Activated CD4-positive, alpha-beta T cell treated with anti-CD3 and anti-CD28 coated beads, Interleukin-10, Interleukin-2, amounts not matched to agents 100 ng/mL and 50 ng/mL, durations not matched to agents 16 hours and 8 hours (primary cell): ENCODE data around the gene SLC8B1.

Source experiments
- DNase-seq: peaks from one replicate; pipeline ENCODE4 v3.0.0-alpha.2; 2020

SLC8B1 gene

GRCh38 chr12:113267621-113268020, 67.3 kb downstream of the SLC8B1 start:
- no peak for DNase-seq

GRCh38 chr12:113266106-113266895, 68.6 kb downstream of the SLC8B1 start:
- DNase-seq: no peak

- DNase-seq: no peak
These were observed 71.4 kb downstream of the SLC8B1 start for GRCh38 chr12:113263431-113263963.

GRCh38 chr12:113262710-113263109, 72.2 kb downstream of the SLC8B1 start:
- no peak for DNase-seq

GRCh38 chr12:113261847-113262470, 73.0 kb downstream of the SLC8B1 start:
- peak; percentile 78 for DNase-seq

- DNase-seq: no peak
These were observed 74.1 kb downstream of the SLC8B1 start for GRCh38 chr12:113260636-113261300.

- DNase-seq: no peak
These were observed 74.8 kb downstream of the SLC8B1 start for GRCh38 chr12:113260127-113260526.

- DNase-seq: peak; percentile 31
These were observed 77.3 kb downstream of the SLC8B1 start for GRCh38 chr12:113257564-113257963.

GRCh38 chr12:113254298-113254697, 80.6 kb downstream of the SLC8B1 start:
- DNase-seq: no peak

- DNase-seq: no peak
These were observed 81.2 kb downstream of the SLC8B1 start for GRCh38 chr12:113253532-113254285.

- DNase-seq: no peak
These were observed 82.4 kb downstream of the SLC8B1 start for GRCh38 chr12:113252494-113252893.

GRCh38 chr12:113251404-113252070, 83.4 kb downstream of the SLC8B1 start:
- no peak for DNase-seq

- DNase-seq: no peak
These were observed 84.9 kb downstream of the SLC8B1 start for GRCh38 chr12:113250045-113250444.

GRCh38 chr12:113249546-113249945, 85.4 kb downstream of the SLC8B1 start:
- no peak for DNase-seq

- DNase-seq: no peak
These were observed 86.0 kb downstream of the SLC8B1 start for GRCh38 chr12:113248842-113249435.
